Measurements from ENCODE around the gene TRIM73.
"Not testable (repeated sequence)": the region's sequence is repeated elsewhere in the genome, so short reads cannot be mapped to it uniquely, and the experiment has no call there.

DNA sequence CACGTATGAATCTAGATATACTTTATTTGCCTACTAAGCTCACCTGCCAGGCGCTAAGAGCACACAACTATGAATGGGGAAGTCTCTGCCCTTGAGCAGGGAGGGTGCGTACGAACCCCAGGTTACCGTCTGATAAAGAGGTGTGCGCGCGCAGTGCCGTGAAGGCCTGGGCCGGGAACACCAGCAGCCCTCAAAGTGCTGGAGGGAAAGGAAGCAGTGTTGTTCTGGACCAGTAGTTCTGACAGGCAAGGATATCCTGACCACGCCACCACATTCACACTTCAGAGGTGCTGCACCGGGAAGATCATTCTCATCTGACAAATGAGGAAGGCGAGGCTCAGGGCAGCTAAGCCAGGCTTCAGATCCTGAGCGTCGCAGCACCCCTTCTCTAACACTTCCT, 28.1 kb downstream of the TRIM73 start:
- TF ChIP-seq TARDBP, ZNF384 (IDR thresholded peaks at IDR 0.05): not testable (repeated sequence)
